ENCODE data around the gene TNS3. TPM values are rescaled to one million over a fixed set of nuclear protein-coding genes. Genes with fewer than 3 reads are reported as not detected.

The TNS3 gene
- total and polyA plus RNA-seq, 10 of the 15 experiments (the other 5 are each of a cell fraction or from before 2014, with no cell fraction given) = 0.27 to 2.7 (median 0.79) TPM

GRCh38 chr7:47428052-47428767 lies 153.7 kb downstream of the TNS3 start (continued):
- TF ChIP-seq BCLAF1 (IDR thresholded peaks at IDR 0.05) (no peak), STAT1 (conservative IDR thresholded peaks at IDR 0.05) (no peak), SMARCA5 (IDR thresholded peaks at IDR 0.05) (no peak), ELK1 (IDR thresholded peaks at IDR 0.05; ENCODE audit: low read depth, low read length) (no peak), KAT2A (conservative IDR thresholded peaks at IDR 0.05; ENCODE audit: control insufficient read depth, low read depth, low read length) (no peak), PBX3 (IDR thresholded peaks at IDR 0.05; ENCODE audit: insufficient replicate concordance, low read depth, low read length) (no peak), NRF1 (conservative IDR thresholded peaks at IDR 0.05; ENCODE audit: low read depth, low read length) (no peak)

Measured in GM12878 (cell line).